IPS-15b (cell line): Measurements from ENCODE around the gene RXFP2.

ENCODE experiments used
- H3K27me3 ChIP-seq: one replicate; pipeline ENCODE4 v1.6.1; 2013; ENCODE audit warnings: low read length; ENCODE audit not compliant: control insufficient read depth, insufficient read depth
- H3K36me3 ChIP-seq: one replicate; pipeline ENCODE4 v1.6.1; 2013; ENCODE audit warnings: low read length; ENCODE audit not compliant: control insufficient read depth, insufficient read depth
- H3K4me1 ChIP-seq: one replicate; pipeline ENCODE4 v1.6.1; 2013; ENCODE audit warnings: mild to moderate bottlenecking, low read length; ENCODE audit not compliant: control insufficient read depth, insufficient read depth
- H3K4me3 ChIP-seq: one replicate; pipeline ENCODE4 v1.5.1; 2013; ENCODE audit warnings: low read depth, low read length
- H3K9ac ChIP-seq: one replicate; pipeline ENCODE4 v1.6.1; 2013; ENCODE audit warnings: low read depth, mild to moderate bottlenecking, low read length
- H3K9me3 ChIP-seq: one replicate; pipeline ENCODE4 v1.6.1; 2013; ENCODE audit warnings: mild to moderate bottlenecking, low read length; ENCODE audit not compliant: control insufficient read depth, insufficient read depth

Gene RXFP2, protein sequence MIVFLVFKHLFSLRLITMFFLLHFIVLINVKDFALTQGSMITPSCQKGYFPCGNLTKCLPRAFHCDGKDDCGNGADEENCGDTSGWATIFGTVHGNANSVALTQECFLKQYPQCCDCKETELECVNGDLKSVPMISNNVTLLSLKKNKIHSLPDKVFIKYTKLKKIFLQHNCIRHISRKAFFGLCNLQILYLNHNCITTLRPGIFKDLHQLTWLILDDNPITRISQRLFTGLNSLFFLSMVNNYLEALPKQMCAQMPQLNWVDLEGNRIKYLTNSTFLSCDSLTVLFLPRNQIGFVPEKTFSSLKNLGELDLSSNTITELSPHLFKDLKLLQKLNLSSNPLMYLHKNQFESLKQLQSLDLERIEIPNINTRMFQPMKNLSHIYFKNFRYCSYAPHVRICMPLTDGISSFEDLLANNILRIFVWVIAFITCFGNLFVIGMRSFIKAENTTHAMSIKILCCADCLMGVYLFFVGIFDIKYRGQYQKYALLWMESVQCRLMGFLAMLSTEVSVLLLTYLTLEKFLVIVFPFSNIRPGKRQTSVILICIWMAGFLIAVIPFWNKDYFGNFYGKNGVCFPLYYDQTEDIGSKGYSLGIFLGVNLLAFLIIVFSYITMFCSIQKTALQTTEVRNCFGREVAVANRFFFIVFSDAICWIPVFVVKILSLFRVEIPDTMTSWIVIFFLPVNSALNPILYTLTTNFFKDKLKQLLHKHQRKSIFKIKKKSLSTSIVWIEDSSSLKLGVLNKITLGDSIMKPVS

DNA sequence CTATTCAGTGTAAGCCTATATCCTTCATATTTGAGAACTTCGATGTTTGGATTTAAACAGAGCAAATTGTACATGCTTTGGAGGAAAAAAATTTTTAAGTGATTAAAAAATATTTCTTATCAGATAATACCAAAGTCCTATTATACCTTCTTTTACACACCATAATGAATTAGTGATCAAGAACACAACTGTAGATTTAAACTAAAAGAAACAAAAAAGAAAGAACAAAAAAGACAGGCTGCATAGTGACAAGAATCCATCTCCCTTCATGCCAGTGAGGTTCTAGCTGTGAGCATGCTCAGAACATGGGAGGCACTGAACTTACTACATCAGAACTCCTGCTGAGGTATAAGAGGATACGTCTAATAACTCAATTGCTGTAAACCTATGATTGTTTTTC lies at the start of gene RXFP2:
Gene RXFP2 (plus strand): TSS at position 301 of the 400 bp plus-strand sequence. CDS start 87 bp downstream, at position 388.
- Histone ChIP-seq H3K36me3 (no peaks in the 10 kb centered on the region), H3K4me1 (no peaks in the 10 kb centered on the region), H3K9me3 (no peaks in the 10 kb centered on the region), H3K9ac (no peak within 1 kb of the TSS), H3K27me3 (no peaks in the 10 kb centered on the region), H3K4me3 (no peak within 1 kb of the TSS)

DNA sequence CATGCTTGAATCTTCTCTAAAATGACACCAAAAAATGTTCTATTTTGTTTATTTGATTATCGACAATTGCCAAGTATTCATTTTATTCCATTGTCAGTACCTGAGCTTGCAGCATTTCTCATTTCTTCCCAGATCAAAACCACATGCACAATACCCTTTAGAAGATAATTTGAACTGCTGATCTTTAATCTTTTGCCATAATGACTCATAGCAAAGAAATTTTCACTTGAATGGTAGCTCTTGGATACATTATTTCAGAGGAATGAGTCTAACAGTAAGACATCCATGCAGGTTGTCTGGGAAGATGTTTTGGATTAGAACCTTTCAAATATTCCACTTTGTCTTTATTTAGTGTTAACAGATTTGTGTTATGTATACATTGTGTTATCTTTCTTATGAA lies 42.0 kb upstream of the RXFP2 start:
- H3K9me3 ChIP-seq = no peaks in the 10 kb centered on the region
- H3K27me3 ChIP-seq = no peaks in the 10 kb centered on the region
- H3K4me1 ChIP-seq = peaks cover 4% of the 10 kb centered on the region
- H3K4me3 ChIP-seq = no peak overlapping the region
- H3K36me3 ChIP-seq = no peaks in the 10 kb centered on the region
- H3K9ac ChIP-seq = no peak overlapping the region

- H3K36me3 ChIP-seq = no peaks in the 10 kb centered on the region
- H3K4me1 ChIP-seq = peaks cover 4% of the 10 kb centered on the region
- H3K9me3 ChIP-seq = no peaks in the 10 kb centered on the region
- no peaks in the 10 kb centered on the region for H3K27me3 ChIP-seq
- no peak overlapping the region for H3K9ac ChIP-seq
- H3K4me3 ChIP-seq = no peak overlapping the region
Measured at GRCh38 chr13:31699650-31700049, 39.7 kb upstream of the RXFP2 start.

GRCh38 chr13:31703780-31704179 lies 35.5 kb upstream of the RXFP2 start:
- Histone ChIP-seq H3K27me3 (no peaks in the 10 kb centered on the region), H3K4me1 (peaks cover 2% of the 10 kb centered on the region), H3K9ac (no peak overlapping the region), H3K9me3 (no peaks in the 10 kb centered on the region), H3K36me3 (no peaks in the 10 kb centered on the region), H3K4me3 (no peak overlapping the region)

GRCh38 chr13:31706105-31706504 lies 33.2 kb upstream of the RXFP2 start:
- H3K27me3 ChIP-seq = no peaks in the 10 kb centered on the region
- H3K36me3 ChIP-seq = no peaks in the 10 kb centered on the region
- no peaks in the 10 kb centered on the region for H3K4me1 ChIP-seq
- H3K9me3 ChIP-seq = no peaks in the 10 kb centered on the region
- no peak overlapping the region for H3K9ac ChIP-seq
- H3K4me3 ChIP-seq = no peak overlapping the region

GRCh38 chr13:31717583-31717982 lies 21.7 kb upstream of the RXFP2 start:
- Histone ChIP-seq H3K27me3 (no peaks in the 10 kb centered on the region), H3K4me1 (no peaks in the 10 kb centered on the region), H3K9me3 (no peaks in the 10 kb centered on the region), H3K4me3 (no peak overlapping the region), H3K36me3 (no peaks in the 10 kb centered on the region), H3K9ac (no peak overlapping the region)

GRCh38 chr13:31719214-31719613 lies 20.1 kb upstream of the RXFP2 start:
- no peak overlapping the region for H3K4me3 ChIP-seq
- H3K9me3 ChIP-seq = no peaks in the 10 kb centered on the region
- H3K27me3 ChIP-seq = no peaks in the 10 kb centered on the region
- no peak overlapping the region for H3K9ac ChIP-seq
- H3K4me1 ChIP-seq = no peaks in the 10 kb centered on the region
- no peaks in the 10 kb centered on the region for H3K36me3 ChIP-seq

DNA sequence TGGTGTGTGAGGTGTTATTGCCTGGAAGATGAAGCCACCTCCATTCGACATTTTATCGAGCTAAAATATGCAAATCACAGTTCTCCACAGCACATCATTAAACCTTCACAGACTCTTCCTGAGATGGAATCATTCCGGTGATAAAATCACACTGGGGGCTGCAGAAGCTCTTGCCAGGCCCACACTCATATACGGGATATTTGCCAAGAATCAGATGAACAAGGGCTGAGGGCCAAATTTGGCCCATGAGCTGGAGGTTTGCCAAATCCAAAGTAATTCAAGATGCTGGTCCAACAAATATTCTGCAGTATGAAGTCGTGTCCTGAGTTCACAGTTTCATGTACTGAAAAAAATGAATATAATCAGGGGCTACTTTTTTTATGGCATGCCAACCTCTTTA lies 16.7 kb upstream of the RXFP2 start:
- Histone ChIP-seq H3K27me3 (no peaks in the 10 kb centered on the region), H3K4me1 (no peaks in the 10 kb centered on the region), H3K4me3 (no peak overlapping the region), H3K9ac (no peak overlapping the region), H3K9me3 (no peaks in the 10 kb centered on the region), H3K36me3 (no peaks in the 10 kb centered on the region)

- Histone ChIP-seq H3K9ac (no peak overlapping the region), H3K9me3 (no peaks in the 10 kb centered on the region), H3K4me1 (no peaks in the 10 kb centered on the region), H3K4me3 (no peak overlapping the region), H3K27me3 (no peaks in the 10 kb centered on the region), H3K36me3 (no peaks in the 10 kb centered on the region)
Measured at GRCh38 chr13:31725841-31726240, 13.5 kb upstream of the RXFP2 start.

DNA sequence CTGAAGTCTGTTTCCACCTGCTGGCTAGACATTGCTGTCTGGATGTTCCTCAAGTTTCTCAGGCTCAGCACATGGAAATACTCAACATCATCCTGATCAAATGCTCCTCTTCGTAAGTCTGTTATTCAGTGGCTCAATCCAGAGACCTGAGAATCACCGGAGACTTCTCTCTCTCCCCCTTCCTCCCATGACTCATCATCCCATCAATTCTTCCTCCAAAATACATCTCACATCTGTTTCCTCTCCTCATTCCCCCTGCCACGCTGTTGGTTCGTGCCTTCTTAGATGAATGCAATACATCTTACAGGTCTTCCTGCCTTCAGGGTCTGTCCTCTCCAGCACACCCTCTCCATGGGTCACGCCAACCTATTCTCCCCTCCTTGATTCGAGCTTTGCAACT lies 7.4 kb upstream of the RXFP2 start:
- Histone ChIP-seq H3K4me3 (no peak overlapping the region), H3K4me1 (no peaks in the 10 kb centered on the region), H3K9me3 (no peaks in the 10 kb centered on the region), H3K36me3 (no peaks in the 10 kb centered on the region), H3K9ac (no peak overlapping the region), H3K27me3 (no peaks in the 10 kb centered on the region)

- H3K27me3 ChIP-seq = no peaks in the 10 kb centered on the region
- H3K9me3 ChIP-seq = no peaks in the 10 kb centered on the region
- no peak overlapping the region for H3K4me3 ChIP-seq
- no peaks in the 10 kb centered on the region for H3K36me3 ChIP-seq
- no peak overlapping the region for H3K9ac ChIP-seq
- H3K4me1 ChIP-seq = no peaks in the 10 kb centered on the region
Measured at GRCh38 chr13:31733066-31733465, 6.3 kb upstream of the RXFP2 start.

DNA sequence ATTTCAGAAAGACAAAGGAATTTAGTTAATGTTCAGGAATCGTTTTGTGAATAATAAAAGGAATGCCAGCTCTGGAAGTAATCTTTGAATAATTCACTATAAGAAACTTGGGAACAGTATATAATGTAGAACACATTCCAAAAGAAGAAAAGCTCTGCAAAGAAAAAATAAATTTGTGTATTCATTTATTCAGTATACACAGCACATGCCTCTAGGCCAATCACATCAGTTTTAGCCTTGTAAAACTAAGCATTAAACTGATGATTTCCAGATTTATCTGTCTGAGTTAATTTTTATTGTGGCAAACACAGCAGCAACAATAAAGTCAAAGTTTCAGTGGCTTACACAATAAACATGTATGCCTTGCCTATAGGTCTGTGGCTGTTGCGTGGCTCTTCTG lies 5.7 kb upstream of the RXFP2 start:
- Histone ChIP-seq H3K9ac (no peak overlapping the region), H3K27me3 (no peaks in the 10 kb centered on the region), H3K36me3 (no peaks in the 10 kb centered on the region), H3K4me1 (no peaks in the 10 kb centered on the region), H3K9me3 (no peaks in the 10 kb centered on the region), H3K4me3 (no peak overlapping the region)
